HepG2 (cell line): ENCODE results near the gene C9orf78. TPM values are rescaled to one million over a fixed set of nuclear protein-coding genes. Genes with fewer than 3 reads are reported as not detected.
A peak's percentile ranks its signal among the peaks of the same experiment; 100 is the strongest.

Source experiments
- BHLHE40 ChIP-seq: IDR thresholded peaks from 2 replicates; pipeline ENCODE4 v1.6.1; 2011; ENCODE audit warnings: low read length, improper control_type of control experiment
- CBX1 ChIP-seq: IDR thresholded peaks from one replicate; pipeline ENCODE4 v1.6.1; 2016; ENCODE audit warnings: antibody characterized with exemption, low read depth
- CCDC6 ChIP-seq: sonication (generic); formaldehyde crosslinking; IDR thresholded peaks from 2 replicates; pipeline ENCODE4 v1.8.1; 2022; ENCODE audit warnings: mild to moderate bottlenecking, missing genetic modification reagents, moderate library complexity
- CENPX ChIP-seq: sonication (generic); formaldehyde crosslinking; IDR thresholded peaks from 2 replicates; pipeline ENCODE4 v1.9.0; 2021; ENCODE audit warnings: mild to moderate bottlenecking, missing genetic modification reagents, moderate library complexity
- CREM ChIP-seq, 2 experiments: sonication (generic) in 1 of 2; formaldehyde crosslinking in 1 of 2; IDR thresholded peaks; 2 replicates each; pipeline versions ENCODE4 v1.4.0 to v1.6.1; 2016 to 2020; ENCODE audit warnings: antibody characterized with exemption in 1 of 2, mild to moderate bottlenecking in 1 of 2, missing genetic modification reagents in 1 of 2
- HNF4A ChIP-seq: sonication (generic); formaldehyde crosslinking; IDR thresholded peaks from 2 replicates; pipeline ENCODE4 v1.4.0; 2020; ENCODE audit warnings: missing genetic modification reagents
- KDM5A ChIP-seq: fragments of 200-600 bp; sonication (generic); IDR thresholded peaks from 2 replicates; pipeline ENCODE4 v1.7.0; 2018; ENCODE audit warnings: antibody characterized with exemption, mild to moderate bottlenecking, low read length, borderline replicate concordance
- KLF6 ChIP-seq: IDR thresholded peaks from 2 replicates; pipeline ENCODE4 v1.8.0; 2016; ENCODE audit warnings: missing biosample characterization, missing genetic modification reagents
- MBNL3 ChIP-seq: fragments of 250-450 bp; sonication (Bioruptor Pico); conservative IDR thresholded peaks from 2 replicates; pipeline ENCODE4 v1.8.0; 2022; ENCODE audit warnings: mild to moderate bottlenecking, inconsistent platforms
- POLR2AphosphoS5 ChIP-seq: IDR thresholded peaks from 2 replicates; pipeline ENCODE4 v1.6.1; 2012; ENCODE audit warnings: low read depth, low read length
- SIX4 ChIP-seq: sonication (generic); formaldehyde crosslinking; IDR thresholded peaks from 2 replicates; pipeline ENCODE4 v1.4.0; 2020; ENCODE audit warnings: missing genetic modification reagents
- SMYD3 ChIP-seq: sonication (generic); formaldehyde crosslinking; IDR thresholded peaks from 2 replicates; pipeline ENCODE4 v1.8.1; 2023; ENCODE audit warnings: mild to moderate bottlenecking, missing genetic modification reagents
- U2AF2 ChIP-seq: fragments of 200-400 bp; formaldehyde crosslinking; IDR thresholded peaks from 2 replicates; pipeline ENCODE4 v1.6.1; 2017; ENCODE audit warnings: low read depth, mild to moderate bottlenecking, low read length
- ZFP36 ChIP-seq: fragments of 150-350 bp; IDR thresholded peaks from 2 replicates; pipeline ENCODE4 v1.6.1; 2018; ENCODE audit warnings: borderline replicate concordance, low read length, low read depth; ENCODE audit not compliant: partially characterized antibody
- ZNF329 ChIP-seq: sonication (generic); formaldehyde crosslinking; IDR thresholded peaks from 2 replicates; pipeline ENCODE4 v1.9.0; 2021; ENCODE audit warnings: low read depth, mild to moderate bottlenecking, missing genetic modification reagents
- ZNF510 ChIP-seq: sonication (generic); formaldehyde crosslinking; IDR thresholded peaks from 2 replicates; pipeline ENCODE4 v1.4.0; 2020; ENCODE audit warnings: low read depth, mild to moderate bottlenecking, missing genetic modification reagents
- ZNF788 ChIP-seq: sonication (generic); formaldehyde crosslinking; IDR thresholded peaks from 2 replicates; pipeline ENCODE4 v1.5.0; 2020; ENCODE audit warnings: mild to moderate bottlenecking, missing genetic modification reagents, borderline replicate concordance
- polyA plus RNA-seq, 8 experiments: library from polyadenylated mRNA; depleted of rRNA in 3 of 8; stranded (reverse) in 7 of 8; unstranded in 1 of 8; fragments of >200 nt; fragmentation: Illumina TruSeq in 4 of 8; extraction: Trizol in 4 of 8; gene quantifications; 2 replicates each; pipeline versions ENCODE4 v1.2.1 to v1.2.3, GENCODE V29; 2011 to 2016; ENCODE audit warnings: low read depth in 4 of 8, missing spikeins in 1 of 8, mixed read lengths in 1 of 8; ENCODE audit not compliant: insufficient read depth in 1 of 8
- total RNA-seq, 5 experiments: library from RNA; depleted of rRNA; stranded (reverse); fragments of >200 nt; fragmentation: Illumina TruSeq; extraction: Trizol; gene quantifications; 2 replicates each; pipeline ENCODE4 v1.2.3, GENCODE V29; 2016; ENCODE audit warnings: low read depth in 1 of 5
- TF ChIP-seq, protein P1 (sequence below): sonication (generic); formaldehyde crosslinking; IDR thresholded peaks from 2 replicates; pipeline ENCODE4 v1.4.0; 2020; ENCODE audit warnings: missing genetic modification reagents, borderline replicate concordance
- TF ChIP-seq, protein P2 (sequence below): sonication (generic); formaldehyde crosslinking; IDR thresholded peaks from 2 replicates; pipeline ENCODE4 v1.5.1; 2020; ENCODE audit warnings: missing genetic modification reagents, mild to moderate bottlenecking, borderline replicate concordance
- TF ChIP-seq, protein P3 (sequence below): sonication (generic); formaldehyde crosslinking; IDR thresholded peaks from 2 replicates; pipeline ENCODE4 v1.9.0; 2021; ENCODE audit warnings: missing genetic modification reagents, borderline replicate concordance

C9orf78 gene
- total and polyA plus RNA-seq, 2 of the 13 experiments (the other 11 are each of a cell fraction or from before 2014, with no cell fraction given) = 18.4 to 35.5 TPM

- TF ChIP-seq, protein P1, sequence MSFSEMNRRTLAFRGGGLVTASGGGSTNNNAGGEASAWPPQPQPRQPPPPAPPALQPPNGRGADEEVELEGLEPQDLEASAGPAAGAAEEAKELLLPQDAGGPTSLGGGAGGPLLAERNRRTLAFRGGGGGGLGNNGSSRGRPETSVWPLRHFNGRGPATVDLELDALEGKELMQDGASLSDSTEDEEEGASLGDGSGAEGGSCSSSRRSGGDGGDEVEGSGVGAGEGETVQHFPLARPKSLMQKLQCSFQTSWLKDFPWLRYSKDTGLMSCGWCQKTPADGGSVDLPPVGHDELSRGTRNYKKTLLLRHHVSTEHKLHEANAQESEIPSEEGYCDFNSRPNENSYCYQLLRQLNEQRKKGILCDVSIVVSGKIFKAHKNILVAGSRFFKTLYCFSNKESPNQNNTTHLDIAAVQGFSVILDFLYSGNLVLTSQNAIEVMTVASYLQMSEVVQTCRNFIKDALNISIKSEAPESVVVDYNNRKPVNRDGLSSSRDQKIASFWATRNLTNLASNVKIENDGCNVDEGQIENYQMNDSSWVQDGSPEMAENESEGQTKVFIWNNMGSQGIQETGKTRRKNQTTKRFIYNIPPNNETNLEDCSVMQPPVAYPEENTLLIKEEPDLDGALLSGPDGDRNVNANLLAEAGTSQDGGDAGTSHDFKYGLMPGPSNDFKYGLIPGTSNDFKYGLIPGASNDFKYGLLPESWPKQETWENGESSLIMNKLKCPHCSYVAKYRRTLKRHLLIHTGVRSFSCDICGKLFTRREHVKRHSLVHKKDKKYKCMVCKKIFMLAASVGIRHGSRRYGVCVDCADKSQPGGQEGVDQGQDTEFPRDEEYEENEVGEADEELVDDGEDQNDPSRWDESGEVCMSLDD = no peak
- TF ChIP-seq CENPX (CRISPR knock-in tag) (no peak), ZNF329 (CRISPR knock-in tag) (0 out of 2 replicates have a peak, but pooled peaks have one; percentile 61), SMYD3 (CRISPR knock-in tag) (no peak), BHLHE40 (no peak), SIX4 (CRISPR knock-in tag) (no peak), HNF4A (no peak), CREM (IDR thresholded peaks at IDR 0.05) (peak; percentile 84), CREM (CRISPR knock-in tag; IDR thresholded peaks at IDR 0.05) (peak; percentile 29; the same call in 1 of the 2 replicates), CCDC6 (CRISPR knock-in tag) (no peak), MBNL3 (no peak), U2AF2 (no peak), ZFP36 (no peak), KDM5A (peak; percentile 65), ZNF510 (CRISPR knock-in tag) (no peak), CBX1 (peak; percentile 71), ZNF788 (CRISPR knock-in tag) (peak; percentile 80; the same call in 1 of the 2 replicates), KLF6 (0 out of 2 replicates have a peak, but pooled peaks have one; percentile 48), POLR2AphosphoS5 (peak; percentile 84)
- TF ChIP-seq, protein P2, sequence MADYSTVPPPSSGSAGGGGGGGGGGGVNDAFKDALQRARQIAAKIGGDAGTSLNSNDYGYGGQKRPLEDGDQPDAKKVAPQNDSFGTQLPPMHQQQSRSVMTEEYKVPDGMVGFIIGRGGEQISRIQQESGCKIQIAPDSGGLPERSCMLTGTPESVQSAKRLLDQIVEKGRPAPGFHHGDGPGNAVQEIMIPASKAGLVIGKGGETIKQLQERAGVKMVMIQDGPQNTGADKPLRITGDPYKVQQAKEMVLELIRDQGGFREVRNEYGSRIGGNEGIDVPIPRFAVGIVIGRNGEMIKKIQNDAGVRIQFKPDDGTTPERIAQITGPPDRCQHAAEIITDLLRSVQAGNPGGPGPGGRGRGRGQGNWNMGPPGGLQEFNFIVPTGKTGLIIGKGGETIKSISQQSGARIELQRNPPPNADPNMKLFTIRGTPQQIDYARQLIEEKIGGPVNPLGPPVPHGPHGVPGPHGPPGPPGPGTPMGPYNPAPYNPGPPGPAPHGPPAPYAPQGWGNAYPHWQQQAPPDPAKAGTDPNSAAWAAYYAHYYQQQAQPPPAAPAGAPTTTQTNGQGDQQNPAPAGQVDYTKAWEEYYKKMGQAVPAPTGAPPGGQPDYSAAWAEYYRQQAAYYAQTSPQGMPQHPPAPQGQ = no peak
- TF ChIP-seq, protein P3, sequence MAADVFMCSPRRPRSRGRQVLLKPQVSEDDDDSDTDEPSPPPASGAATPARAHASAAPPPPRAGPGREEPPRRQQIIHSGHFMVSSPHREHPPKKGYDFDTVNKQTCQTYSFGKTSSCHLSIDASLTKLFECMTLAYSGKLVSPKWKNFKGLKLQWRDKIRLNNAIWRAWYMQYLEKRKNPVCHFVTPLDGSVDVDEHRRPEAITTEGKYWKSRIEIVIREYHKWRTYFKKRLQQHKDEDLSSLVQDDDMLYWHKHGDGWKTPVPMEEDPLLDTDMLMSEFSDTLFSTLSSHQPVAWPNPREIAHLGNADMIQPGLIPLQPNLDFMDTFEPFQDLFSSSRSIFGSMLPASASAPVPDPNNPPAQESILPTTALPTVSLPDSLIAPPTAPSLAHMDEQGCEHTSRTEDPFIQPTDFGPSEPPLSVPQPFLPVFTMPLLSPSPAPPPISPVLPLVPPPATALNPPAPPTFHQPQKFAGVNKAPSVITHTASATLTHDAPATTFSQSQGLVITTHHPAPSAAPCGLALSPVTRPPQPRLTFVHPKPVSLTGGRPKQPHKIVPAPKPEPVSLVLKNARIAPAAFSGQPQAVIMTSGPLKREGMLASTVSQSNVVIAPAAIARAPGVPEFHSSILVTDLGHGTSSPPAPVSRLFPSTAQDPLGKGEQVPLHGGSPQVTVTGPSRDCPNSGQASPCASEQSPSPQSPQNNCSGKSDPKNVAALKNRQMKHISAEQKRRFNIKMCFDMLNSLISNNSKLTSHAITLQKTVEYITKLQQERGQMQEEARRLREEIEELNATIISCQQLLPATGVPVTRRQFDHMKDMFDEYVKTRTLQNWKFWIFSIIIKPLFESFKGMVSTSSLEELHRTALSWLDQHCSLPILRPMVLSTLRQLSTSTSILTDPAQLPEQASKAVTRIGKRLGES (CRISPR knock-in tag) = no peak
Measured at GRCh38 chr9:129802833-129803675, 32.0 kb downstream of the C9orf78 start, which contains the start of gene TOR1B (continued).
